GM18861 (cell line): ENCODE results near the gene ABCA2.
A peak's percentile ranks its signal among the peaks of the same experiment; 100 is the strongest.

ENCODE experiments used
- ATAC-seq: cut with Tn5 transposase; IDR thresholded peaks from one replicate; pipeline ENCODE4 v1.9.1; 2021; ENCODE audit not compliant: unreplicated experiment

Gene ABCA2

GRCh38 chr9:137031904-137032640 is 4.0 kb upstream of the ABCA2 start, which contains the start of gene FUT7:
TSS of gene FUT7 (minus strand) at chr9:137032088. CDS start at chr9:137031991, 97 bp downstream.
- ATAC-seq: no peak

GRCh38 chr9:137030538-137031527 is 2.8 kb upstream of the ABCA2 start:
- no peak for ATAC-seq

- no peak for ATAC-seq
Observed at GRCh38 chr9:137030006-137030405, 2.0 kb upstream of the ABCA2 start.

- ATAC-seq: peak; percentile 31
Observed at GRCh38 chr9:137029058-137029936, 1.3 kb upstream of the ABCA2 start.

- ATAC-seq: peak; percentile 27
Observed at GRCh38 chr9:137028263-137029057, 423 bp upstream of the ABCA2 start.

- no peak for ATAC-seq
Observed at GRCh38 chr9:137026828-137027227, 1.2 kb downstream of the ABCA2 start.

GRCh38 chr9:137026384-137026783 is 1.7 kb downstream of the ABCA2 start:
- ATAC-seq: no peak

- ATAC-seq: no peak
Observed at GRCh38 chr9:137025517-137025966, 2.5 kb downstream of the ABCA2 start.

GRCh38 chr9:137023583-137023991 is 4.5 kb downstream of the ABCA2 start:
- no peak for ATAC-seq

- no peak for ATAC-seq
Observed at GRCh38 chr9:137023157-137023556, 4.9 kb downstream of the ABCA2 start.

GRCh38 chr9:137022662-137023008 is 5.4 kb downstream of the ABCA2 start:
- no peak for ATAC-seq

GRCh38 chr9:137021979-137022661 is 5.9 kb downstream of the ABCA2 start:
- no peak for ATAC-seq

GRCh38 chr9:137021568-137021978 is 6.5 kb downstream of the ABCA2 start:
- no peak for ATAC-seq

GRCh38 chr9:137020771-137021567 is 7.1 kb downstream of the ABCA2 start:
- ATAC-seq: no peak

GRCh38 chr9:137019891-137020683 is 8.0 kb downstream of the ABCA2 start:
- no peak for ATAC-seq

GRCh38 chr9:137018761-137019559 is 9.1 kb downstream of the ABCA2 start:
- no peak for ATAC-seq
